Measurements from ENCODE around the gene COL28A1. TPM values are rescaled to one million over a fixed set of nuclear protein-coding genes. Genes with fewer than 3 reads are reported as not detected.

The COL28A1 gene
- under 1 TPM in 4 of 5 donors, not detected in 1; 0.09 to 0.23 (median 0.19) TPM for total RNA-seq
- total RNA-seq (2013), result 0.11 TPM
- 0 to 0.92 (median 0.12) reads per million in 29 experiments for total RNA-seq

DNA sequence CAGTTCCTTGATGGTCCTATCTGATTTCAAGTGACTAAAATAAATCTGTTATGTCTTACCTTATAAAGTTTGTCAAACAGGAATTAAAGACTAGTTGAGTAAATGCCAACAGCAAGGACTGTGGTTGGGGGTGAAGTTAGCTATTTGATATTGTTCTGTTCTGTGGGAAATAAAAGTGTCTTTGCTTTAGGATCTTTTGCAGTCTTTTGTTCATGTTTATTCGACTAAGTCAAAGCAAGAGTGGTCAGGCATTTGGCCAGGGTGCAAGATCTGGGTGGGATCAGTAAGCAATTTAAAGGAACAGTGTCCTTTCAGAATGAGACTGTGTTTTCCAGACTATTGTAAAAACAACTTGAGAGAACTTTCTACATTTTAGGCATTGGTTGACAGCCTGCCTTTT is at the start of gene COL28A1:
TSS of gene COL28A1 (minus strand) at position 183 of the 400 bp plus-strand sequence. CDS start 2,998 bp downstream, outside the sequence.
- Mint-ChIP-seq H3K27me3 (peaks cover 4 to 12% of the 10 kb centered on the region in 2 donors), H3K4me1 (no peaks in the 10 kb centered on the region), H3K27ac (no peak within 1 kb of the TSS), H3K36me3 (no peaks in the 10 kb centered on the region), H3K4me3 (no peak within 1 kb of the TSS), H3K9me3 (no peaks in the 10 kb centered on the region)
- no peak for ATAC-seq (replicated peaks in 1 of 4)
- CTCF ChIA-PET, result interaction anchor here in 1 of 2 donors (1.0 to 1.1 kb wide), 2 partner anchors 433 to 454 kb away, joined by 3 to 4 read pairs; no protein-coding TSS in a partner anchor
- no peaks in the 10 kb centered on the region for H3K27me3 ChIP-seq (replicated peaks in 1 of 2; ENCODE audit: control insufficient read depth in 2 of 2, extremely low read depth in 1 of 2, insufficient read depth in 2 of 2, low read length in 1 of 2)
- 67% methylated on average over 1 of the region's 1 CpG for WGBS (ENCODE audit: insufficient coverage)
- H3K27ac ChIP-seq (ENCODE audit: low read length), result no peak within 1 kb of the TSS
- no peaks in the 10 kb centered on the region for H3K4me1 ChIP-seq (ENCODE audit: control insufficient read depth in 1 of 2, extremely low read depth in 1 of 2, insufficient read depth in 2 of 2, low read length in 2 of 2)
- no peaks in the 10 kb centered on the region for H3K36me3 ChIP-seq (ENCODE audit: control insufficient read depth in 2 of 2, extremely low read depth in 1 of 2, insufficient read depth in 1 of 2, low read length in 1 of 2)
- DNase-seq, result no peak
- H3K4me3 ChIP-seq (ENCODE audit: control insufficient read depth in 1 of 2, extremely low read depth in 1 of 2, low read length in 1 of 2), result no peak within 1 kb of the TSS
- no peaks in the 10 kb centered on the region for H3K9me3 ChIP-seq
- POLR2A ChIA-PET, result no interaction called here

DNA sequence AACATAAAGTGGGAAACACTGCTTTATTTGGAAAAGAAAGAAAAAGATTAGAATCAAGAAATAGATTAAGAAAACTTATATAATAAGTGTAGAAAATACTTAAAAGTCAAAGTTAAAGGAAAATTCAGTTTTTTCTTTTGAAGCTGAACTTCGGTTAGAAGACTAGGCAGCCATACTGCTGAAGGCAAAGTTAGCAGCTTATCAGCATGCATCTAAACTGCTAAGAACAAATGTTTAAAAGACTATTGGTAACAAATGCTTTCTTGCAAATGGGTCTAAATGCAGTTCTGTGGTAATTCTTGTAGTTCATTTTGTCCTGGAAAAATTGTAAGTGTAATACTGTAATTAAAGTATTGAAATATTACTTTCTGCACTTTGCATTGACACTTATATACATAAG is 49.0 kb upstream of the COL28A1 start:
- DNase-seq (no peak), ATAC-seq (replicated peaks in 1 of 4) (no peak)
- Mint-ChIP-seq H3K4me3 (no peak overlapping the region), H3K4me1 (peaks cover 0 to 2% (median 0%) of the 10 kb centered on the region in 3 donors), H3K9me3 (no peaks in the 10 kb centered on the region), H3K36me3 (peaks cover 16% of the 10 kb centered on the region), H3K27ac (no peak overlapping the region), H3K27me3 (no peaks in the 10 kb centered on the region)
- Histone ChIP-seq H3K4me3 (ENCODE audit: control insufficient read depth in 1 of 2, extremely low read depth in 1 of 2, low read length in 1 of 2) (no peak overlapping the region), H3K4me1 (ENCODE audit: control insufficient read depth in 1 of 2, extremely low read depth in 1 of 2, insufficient read depth in 2 of 2, low read length in 2 of 2) (no peaks in the 10 kb centered on the region), H3K27ac (ENCODE audit: low read length) (no peak overlapping the region), H3K9me3 (no peaks in the 10 kb centered on the region), H3K27me3 (replicated peaks in 1 of 2; ENCODE audit: control insufficient read depth in 2 of 2, extremely low read depth in 1 of 2, insufficient read depth in 2 of 2, low read length in 1 of 2) (no peaks in the 10 kb centered on the region), H3K36me3 (ENCODE audit: control insufficient read depth in 2 of 2, extremely low read depth in 1 of 2, insufficient read depth in 1 of 2, low read length in 1 of 2) (peaks cover 3% of the 10 kb centered on the region in 2 donors)
- 86% methylated on average over 1 of the region's 1 CpG for WGBS (ENCODE audit: insufficient coverage)
- POLR2A ChIA-PET, result no interaction called here
- CTCF ChIA-PET, result interaction anchor here in 1 of 2 donors (2.2 kb wide), 1 partner anchor 10 kb away, joined by 7 read pairs; no protein-coding TSS in a partner anchor

DNA sequence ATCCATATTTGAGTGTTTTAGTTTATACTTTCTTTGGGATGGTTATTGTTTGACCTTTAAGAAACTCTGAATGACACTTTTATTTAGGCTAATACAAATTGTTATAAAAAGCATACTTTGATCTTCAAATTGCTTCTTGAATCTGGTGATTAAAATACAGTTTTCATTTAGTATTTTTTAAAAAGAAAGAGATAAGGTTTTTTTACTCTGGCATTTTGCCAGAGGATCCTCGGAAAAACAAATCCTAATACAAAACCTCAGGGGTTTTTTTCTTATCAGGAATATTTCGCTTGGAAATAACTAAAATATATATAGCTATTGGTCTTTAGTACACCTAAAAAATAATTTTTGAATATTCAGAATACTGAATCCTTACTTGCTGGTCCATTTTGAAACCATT is 48.1 kb upstream of the COL28A1 start:
- DNase-seq (no peak), ATAC-seq (replicated peaks in 1 of 4) (no peak)
- Mint-ChIP-seq H3K36me3 (peaks cover 19% of the 10 kb centered on the region), H3K4me3 (no peak overlapping the region), H3K4me1 (peaks cover 0 to 1% (median 0%) of the 10 kb centered on the region in 3 donors), H3K27me3 (no peaks in the 10 kb centered on the region), H3K9me3 (no peaks in the 10 kb centered on the region), H3K27ac (no peak overlapping the region)
- Histone ChIP-seq H3K36me3 (ENCODE audit: control insufficient read depth in 2 of 2, extremely low read depth in 1 of 2, insufficient read depth in 1 of 2, low read length in 1 of 2) (peaks cover 0 to 3% of the 10 kb centered on the region in 2 donors), H3K9me3 (no peaks in the 10 kb centered on the region), H3K27me3 (replicated peaks in 1 of 2; ENCODE audit: control insufficient read depth in 2 of 2, extremely low read depth in 1 of 2, insufficient read depth in 2 of 2, low read length in 1 of 2) (no peaks in the 10 kb centered on the region), H3K27ac (ENCODE audit: low read length) (no peak overlapping the region), H3K4me1 (ENCODE audit: control insufficient read depth in 1 of 2, extremely low read depth in 1 of 2, insufficient read depth in 2 of 2, low read length in 2 of 2) (no peaks in the 10 kb centered on the region), H3K4me3 (ENCODE audit: control insufficient read depth in 1 of 2, extremely low read depth in 1 of 2, low read length in 1 of 2) (no peak overlapping the region)
- no CpG with 5 or more reads among the region's 2 CpGs for WGBS (ENCODE audit: insufficient coverage)
- CTCF ChIA-PET, result interaction anchor here in 1 of 2 donors (1.2 kb wide), 1 partner anchor 11 kb away, joined by 3 read pairs; no protein-coding TSS in a partner anchor
- POLR2A ChIA-PET, result interaction anchor here in 1 of 2 donors (1.1 kb wide), 1 partner anchor 9 kb away, joined by 11 read pairs; no protein-coding TSS in a partner anchor

DNA sequence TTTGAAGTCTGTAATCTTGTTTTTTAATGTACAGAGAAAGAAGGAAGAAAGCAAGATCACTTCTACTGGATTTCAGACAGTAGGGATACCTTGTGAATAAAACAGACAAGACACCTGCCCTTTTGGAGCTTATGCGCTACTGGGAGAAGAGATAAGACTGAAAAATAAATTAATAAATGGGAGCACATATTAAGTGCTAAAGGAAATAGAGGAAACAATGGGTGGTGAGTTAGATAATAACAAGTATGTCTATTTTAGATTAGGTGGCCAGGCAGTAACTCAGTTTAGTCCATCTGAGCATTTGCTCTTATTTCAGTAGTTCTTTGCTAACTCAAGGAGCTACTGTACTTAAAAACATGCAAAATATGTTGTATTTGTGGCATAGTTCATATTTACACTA is 46.9 kb upstream of the COL28A1 start:
- ChIA-PET CTCF (interaction anchor here in 1 of 2 donors (0.7 kb wide), 1 partner anchor 10 kb away, joined by 3 read pairs; no protein-coding TSS in a partner anchor), POLR2A (no interaction called here)
- no peak overlapping the region for H3K27ac Mint-ChIP-seq
- no peaks in the 10 kb centered on the region for H3K4me1 ChIP-seq (ENCODE audit: control insufficient read depth in 1 of 2, extremely low read depth in 1 of 2, insufficient read depth in 2 of 2, low read length in 2 of 2)
- H3K9me3 ChIP-seq, result no peaks in the 10 kb centered on the region
- H3K9me3 Mint-ChIP-seq, result no peaks in the 10 kb centered on the region
- no peak overlapping the region for H3K4me3 ChIP-seq (ENCODE audit: control insufficient read depth in 1 of 2, extremely low read depth in 1 of 2, low read length in 1 of 2)
- no peaks in the 10 kb centered on the region for H3K27me3 Mint-ChIP-seq
- DNase-seq (no peak), ATAC-seq (replicated peaks in 1 of 4) (no peak)
- H3K4me1 Mint-ChIP-seq, result peaks cover 0 to 2% (median 0%) of the 10 kb centered on the region in 3 donors
- peaks cover 0 to 3% of the 10 kb centered on the region in 2 donors for H3K36me3 ChIP-seq (ENCODE audit: control insufficient read depth in 2 of 2, extremely low read depth in 1 of 2, insufficient read depth in 1 of 2, low read length in 1 of 2)
- H3K36me3 Mint-ChIP-seq, result peaks cover 17% of the 10 kb centered on the region
- no peaks in the 10 kb centered on the region for H3K27me3 ChIP-seq (replicated peaks in 1 of 2; ENCODE audit: control insufficient read depth in 2 of 2, extremely low read depth in 1 of 2, insufficient read depth in 2 of 2, low read length in 1 of 2)
- 83% methylated on average over 1 of the region's 1 CpG for WGBS (ENCODE audit: insufficient coverage)
- no peak overlapping the region for H3K4me3 Mint-ChIP-seq
- no peak overlapping the region for H3K27ac ChIP-seq (ENCODE audit: low read length)

DNA sequence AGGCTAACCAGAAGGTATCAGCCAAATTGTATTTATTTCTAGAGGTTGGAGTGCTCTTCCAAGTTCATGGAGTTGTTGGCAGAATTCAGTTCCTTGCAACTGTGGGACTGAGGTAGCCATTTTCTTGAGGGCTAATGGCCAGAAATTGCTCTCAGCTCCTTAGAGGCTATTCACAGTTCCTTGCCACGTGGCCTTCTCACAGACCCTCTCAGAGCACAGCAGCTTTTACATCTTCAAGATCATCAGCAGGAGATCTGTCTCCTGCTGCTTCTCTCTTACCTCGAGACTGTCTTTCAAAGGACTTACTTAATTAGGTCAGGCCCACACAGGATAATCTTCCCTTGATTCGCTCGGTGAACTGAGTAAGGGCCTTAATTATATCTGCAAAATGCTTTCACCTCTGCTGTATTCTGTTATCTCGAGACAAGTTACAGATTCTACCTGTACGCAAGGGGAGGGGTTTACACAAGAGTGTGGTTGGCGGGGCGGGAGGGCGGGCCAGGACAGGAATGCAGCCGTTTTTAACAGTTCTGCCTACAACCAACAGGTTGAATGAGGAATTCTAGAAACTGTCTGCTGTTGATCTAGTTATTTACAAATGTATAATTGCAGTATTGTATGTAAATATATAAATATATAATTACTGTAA is 46.0 kb upstream of the COL28A1 start:
- peaks cover 17% of the 10 kb centered on the region for H3K36me3 Mint-ChIP-seq
- Histone ChIP-seq H3K27me3 (replicated peaks in 1 of 2; ENCODE audit: control insufficient read depth in 2 of 2, extremely low read depth in 1 of 2, insufficient read depth in 2 of 2, low read length in 1 of 2) (no peaks in the 10 kb centered on the region), H3K9me3 (no peaks in the 10 kb centered on the region), H3K4me3 (ENCODE audit: control insufficient read depth in 1 of 2, extremely low read depth in 1 of 2, low read length in 1 of 2) (no peak overlapping the region), H3K36me3 (ENCODE audit: control insufficient read depth in 2 of 2, extremely low read depth in 1 of 2, insufficient read depth in 1 of 2, low read length in 1 of 2) (peaks cover 0 to 3% of the 10 kb centered on the region in 2 donors), H3K27ac (ENCODE audit: low read length) (no peak overlapping the region), H3K4me1 (ENCODE audit: control insufficient read depth in 1 of 2, extremely low read depth in 1 of 2, insufficient read depth in 2 of 2, low read length in 2 of 2) (no peaks in the 10 kb centered on the region)
- no peak for DNase-seq
- POLR2A ChIA-PET, result no interaction called here
- H3K27ac Mint-ChIP-seq, result no peak overlapping the region
- H3K4me3 Mint-ChIP-seq, result no peak overlapping the region
- no peak for ATAC-seq (replicated peaks in 1 of 4)
- CTCF ChIA-PET, result no interaction called here
- no peaks in the 10 kb centered on the region for H3K9me3 Mint-ChIP-seq
- no peaks in the 10 kb centered on the region for H3K27me3 Mint-ChIP-seq
- WGBS (ENCODE audit: insufficient coverage), result 87% methylated on average over 2 of the region's 10 CpGs
- peaks cover 0 to 2% (median 0%) of the 10 kb centered on the region in 3 donors for H3K4me1 Mint-ChIP-seq

DNA sequence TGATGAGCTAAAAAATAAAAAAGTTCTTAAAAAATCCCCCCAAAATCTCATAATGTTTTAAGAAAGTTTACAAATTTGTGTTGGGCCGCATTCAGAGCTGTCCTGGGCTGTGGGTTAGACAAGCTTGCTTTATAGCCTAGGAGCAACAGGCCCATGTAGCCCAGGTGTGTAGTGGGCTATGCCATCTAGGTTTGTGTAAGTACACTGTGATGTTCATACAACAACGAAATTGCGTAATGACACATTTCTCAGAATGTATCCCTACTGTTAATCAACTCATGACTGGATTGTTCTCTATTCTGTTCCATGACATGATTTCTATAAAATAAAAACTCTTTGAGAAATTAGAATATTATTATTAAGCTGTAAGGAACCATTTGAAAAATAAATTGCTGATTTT is 44.0 kb upstream of the COL28A1 start:
- H3K36me3 ChIP-seq (ENCODE audit: control insufficient read depth in 2 of 2, extremely low read depth in 1 of 2, insufficient read depth in 1 of 2, low read length in 1 of 2), result peaks cover 0 to 3% of the 10 kb centered on the region in 2 donors
- H3K9me3 Mint-ChIP-seq, result no peaks in the 10 kb centered on the region
- no peak for ATAC-seq (replicated peaks in 1 of 4)
- DNase-seq, result no peak
- no peak overlapping the region for H3K4me3 Mint-ChIP-seq
- H3K27me3 ChIP-seq (replicated peaks in 1 of 2; ENCODE audit: control insufficient read depth in 2 of 2, extremely low read depth in 1 of 2, insufficient read depth in 2 of 2, low read length in 1 of 2), result no peaks in the 10 kb centered on the region
- peaks cover 0 to 2% (median 0%) of the 10 kb centered on the region in 3 donors for H3K4me1 Mint-ChIP-seq
- no peak overlapping the region for H3K27ac Mint-ChIP-seq
- ChIA-PET POLR2A (interaction anchor here (0.6 kb wide), 2 partner anchors 8 to 11 kb away, joined by 3 read pairs; no protein-coding TSS in a partner anchor), CTCF (no interaction called here)
- WGBS (ENCODE audit: insufficient coverage), result no CpG with 5 or more reads among the region's 3 CpGs
- H3K27ac ChIP-seq (ENCODE audit: low read length), result no peak overlapping the region
- no peaks in the 10 kb centered on the region for H3K9me3 ChIP-seq
- no peaks in the 10 kb centered on the region for H3K4me1 ChIP-seq (ENCODE audit: control insufficient read depth in 1 of 2, extremely low read depth in 1 of 2, insufficient read depth in 2 of 2, low read length in 2 of 2)
- no peaks in the 10 kb centered on the region for H3K27me3 Mint-ChIP-seq
- peaks cover 19% of the 10 kb centered on the region for H3K36me3 Mint-ChIP-seq
- H3K4me3 ChIP-seq (ENCODE audit: control insufficient read depth in 1 of 2, extremely low read depth in 1 of 2, low read length in 1 of 2), result no peak overlapping the region

All from T-cell (primary cell).